Cardiac atrium fibroblast (primary cell): ENCODE measurements around the gene OR1S2. TPM values are rescaled to one million over a fixed set of nuclear protein-coding genes. Genes with fewer than 3 reads are reported as not detected.

Experiments used
- total RNA-seq: library from RNA; depleted of rRNA; stranded (reverse); fragments of >200 nt; gene quantifications from 2 replicates; pipeline ENCODE4 v1.2.3, GENCODE V29; 2015

The OR1S2 gene, protein sequence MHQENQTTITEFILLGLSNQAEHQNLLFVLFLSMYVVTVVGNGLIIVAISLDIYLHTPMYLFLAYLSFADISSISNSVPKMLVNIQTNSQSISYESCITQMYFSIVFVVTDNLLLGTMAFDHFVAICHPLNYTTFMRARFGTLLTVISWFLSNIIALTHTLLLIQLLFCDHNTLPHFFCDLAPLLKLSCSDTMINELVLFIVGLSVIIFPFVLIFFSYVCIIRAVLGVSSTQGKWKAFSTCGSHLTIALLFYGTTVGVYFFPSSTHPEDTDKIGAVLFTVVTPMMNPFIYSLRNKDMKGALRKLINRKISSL
- not detected in 2 replicates for total RNA-seq

DNA sequence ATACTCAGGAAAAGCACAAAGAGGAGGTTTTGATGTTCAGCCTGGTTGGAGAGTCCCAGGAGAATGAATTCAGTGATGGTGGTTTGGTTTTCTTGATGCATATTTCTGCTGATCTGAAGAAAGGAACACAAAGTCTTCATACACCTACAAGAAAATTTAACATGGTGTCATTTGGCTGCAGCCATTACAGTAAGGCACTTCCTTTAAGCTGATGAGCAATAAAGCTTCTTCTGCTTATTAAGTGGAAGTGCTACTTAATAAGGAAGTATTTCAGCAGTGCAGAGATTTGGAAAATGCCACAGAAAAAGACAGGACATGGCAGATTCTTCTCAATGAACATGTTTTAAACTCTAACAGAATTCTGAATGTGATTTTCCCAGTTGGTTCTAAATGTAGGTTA, at the start of gene OR1S2:
Gene OR1S2, minus strand, starts transcription at position 101 of the 400 bp plus-strand sequence. Its CDS starts 0 bp downstream, at position 101.

DNA sequence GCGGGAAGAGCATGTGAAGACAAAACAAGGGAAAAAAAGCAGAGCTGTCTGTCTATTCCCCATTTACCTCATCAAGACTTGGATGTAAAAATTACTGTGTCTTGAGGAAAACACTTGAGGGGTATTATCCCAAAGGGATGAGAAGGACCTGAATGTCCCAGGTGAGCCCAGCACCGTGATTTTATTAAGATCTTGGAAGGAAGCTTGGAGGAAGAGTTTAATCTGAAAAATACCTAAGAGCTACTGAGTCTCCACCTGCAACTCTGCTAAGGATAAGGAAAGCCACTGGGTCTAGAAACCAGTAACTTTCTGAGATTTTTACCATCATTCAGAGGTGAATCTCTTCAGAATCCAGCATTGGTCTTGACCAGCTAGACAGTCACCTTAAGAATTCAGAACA, 8.5 kb upstream of the OR1S2 start, which contains the start of gene OR1S1:
Gene OR1S1, plus strand, starts transcription at position 301 of the 400 bp plus-strand sequence.

DNA sequence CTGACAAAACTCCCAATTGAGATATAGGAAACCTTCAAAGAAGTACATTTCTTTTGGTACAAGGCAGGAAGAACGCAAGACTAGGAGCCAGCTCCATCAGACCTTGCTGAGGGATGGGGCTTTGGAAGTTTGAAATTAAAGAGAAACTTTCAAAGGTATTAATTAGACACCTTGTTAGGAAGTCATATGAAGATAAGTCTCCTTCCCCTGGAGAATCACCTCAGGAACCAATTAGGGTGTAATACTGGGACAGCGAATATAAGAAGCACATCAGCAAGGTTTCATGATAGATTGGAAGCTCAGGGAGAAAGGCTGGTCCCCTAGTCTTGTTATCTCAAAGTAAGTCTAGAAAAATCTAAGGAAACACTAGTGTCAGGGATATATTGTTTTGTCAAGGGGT, 15.2 kb downstream of the OR1S2 start, which contains the start of gene OR9Q2:
Gene OR9Q2, plus strand, starts transcription at position 301 of the 400 bp plus-strand sequence. CDS start 1,421 bp downstream, outside the sequence.

Other genes starting within 250 kb of the OR1S2 start
- not detected in 2 replicates for gene OR9Q1, start 180.3 kb downstream of the OR1S2 start, total RNA-seq
- not detected in 2 replicates for gene OR6Q1, start 173.2 kb downstream of the OR1S2 start, total RNA-seq
- gene OR9I1, start 78.6 kb downstream of the OR1S2 start, total RNA-seq: not detected in 2 replicates
- gene OR9Q2, start 15.1 kb downstream of the OR1S2 start, total RNA-seq: not detected in 2 replicates
- gene OR1S1, start 8.6 kb upstream of the OR1S2 start, total RNA-seq: not detected in 2 replicates
- gene OR10Q1, start 24.8 kb upstream of the OR1S2 start, total RNA-seq: not detected in 2 replicates
- not detected in 2 replicates for gene OR10W1, start 64.1 kb upstream of the OR1S2 start, total RNA-seq
- not detected in 2 replicates for gene OR5B17, start 154.9 kb upstream of the OR1S2 start, total RNA-seq
- gene OR5B3, start 202.7 kb upstream of the OR1S2 start, total RNA-seq: not detected in 2 replicates
- gene OR5B2, start 224.0 kb upstream of the OR1S2 start, total RNA-seq: not detected in 2 replicates
- not detected in 2 replicates for gene OR5B12, start 238.1 kb upstream of the OR1S2 start, total RNA-seq